ENCODE measurements around the gene BMP6. TPM values are rescaled to one million over a fixed set of nuclear protein-coding genes. Genes with fewer than 3 reads are reported as not detected.

Gene BMP6
- total and polyA plus RNA-seq, 2 experiments from 2014 or later, result 0.84 to 2.8 TPM

DNA sequence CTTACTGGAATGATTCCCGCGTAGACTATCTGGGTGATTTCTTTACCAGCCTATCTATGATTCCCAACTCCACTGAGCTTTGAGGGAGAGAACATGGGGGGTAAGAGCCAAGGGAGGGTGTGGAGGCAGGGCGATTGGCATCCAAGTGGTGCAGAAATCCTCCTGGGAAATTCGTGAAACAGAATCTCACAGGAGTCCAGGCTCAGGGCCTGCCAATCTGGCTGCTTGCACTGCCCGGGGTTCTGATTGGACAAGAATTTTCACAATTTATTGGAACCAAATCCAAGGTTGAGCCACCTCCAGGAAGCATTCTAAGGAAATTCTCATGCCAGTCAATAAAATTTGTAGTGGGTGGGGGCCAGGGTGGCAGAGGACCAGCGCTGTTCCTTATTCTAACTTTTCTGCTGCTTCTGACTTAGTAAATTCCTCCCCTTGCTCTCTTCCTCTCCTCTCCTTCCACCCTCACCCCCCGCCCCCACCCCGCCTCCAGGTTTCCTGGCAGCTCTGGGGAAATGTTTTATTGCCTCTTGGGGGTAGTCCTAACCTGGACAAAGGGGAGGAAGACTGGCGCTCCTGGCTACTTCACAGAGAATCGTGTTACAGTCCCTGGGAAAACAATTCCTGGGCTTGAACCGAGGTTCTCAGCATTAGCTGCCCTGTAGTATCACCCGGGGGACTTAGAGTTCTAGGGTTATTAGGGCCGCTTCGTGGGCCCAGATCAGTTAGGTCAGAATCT, 3.1 kb downstream of the BMP6 start (continued):
- TF ChIP-seq JUNB (IDR thresholded peaks at IDR 0.05; ENCODE audit: unreplicated experiment) (no peak), NANOG (IDR thresholded peaks at IDR 0.05; ENCODE audit: borderline replicate concordance) (no peak), POLR2AphosphoS5 (IDR thresholded peaks at IDR 0.05; ENCODE audit: low read depth) (no peak), ZNF114 (CRISPR knock-in tag; IDR thresholded peaks at IDR 0.05) (no peak)
- TF ChIP-seq, protein P1, sequence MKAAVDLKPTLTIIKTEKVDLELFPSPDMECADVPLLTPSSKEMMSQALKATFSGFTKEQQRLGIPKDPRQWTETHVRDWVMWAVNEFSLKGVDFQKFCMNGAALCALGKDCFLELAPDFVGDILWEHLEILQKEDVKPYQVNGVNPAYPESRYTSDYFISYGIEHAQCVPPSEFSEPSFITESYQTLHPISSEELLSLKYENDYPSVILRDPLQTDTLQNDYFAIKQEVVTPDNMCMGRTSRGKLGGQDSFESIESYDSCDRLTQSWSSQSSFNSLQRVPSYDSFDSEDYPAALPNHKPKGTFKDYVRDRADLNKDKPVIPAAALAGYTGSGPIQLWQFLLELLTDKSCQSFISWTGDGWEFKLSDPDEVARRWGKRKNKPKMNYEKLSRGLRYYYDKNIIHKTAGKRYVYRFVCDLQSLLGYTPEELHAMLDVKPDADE (IDR thresholded peaks at IDR 0.05), result no peak

DNA sequence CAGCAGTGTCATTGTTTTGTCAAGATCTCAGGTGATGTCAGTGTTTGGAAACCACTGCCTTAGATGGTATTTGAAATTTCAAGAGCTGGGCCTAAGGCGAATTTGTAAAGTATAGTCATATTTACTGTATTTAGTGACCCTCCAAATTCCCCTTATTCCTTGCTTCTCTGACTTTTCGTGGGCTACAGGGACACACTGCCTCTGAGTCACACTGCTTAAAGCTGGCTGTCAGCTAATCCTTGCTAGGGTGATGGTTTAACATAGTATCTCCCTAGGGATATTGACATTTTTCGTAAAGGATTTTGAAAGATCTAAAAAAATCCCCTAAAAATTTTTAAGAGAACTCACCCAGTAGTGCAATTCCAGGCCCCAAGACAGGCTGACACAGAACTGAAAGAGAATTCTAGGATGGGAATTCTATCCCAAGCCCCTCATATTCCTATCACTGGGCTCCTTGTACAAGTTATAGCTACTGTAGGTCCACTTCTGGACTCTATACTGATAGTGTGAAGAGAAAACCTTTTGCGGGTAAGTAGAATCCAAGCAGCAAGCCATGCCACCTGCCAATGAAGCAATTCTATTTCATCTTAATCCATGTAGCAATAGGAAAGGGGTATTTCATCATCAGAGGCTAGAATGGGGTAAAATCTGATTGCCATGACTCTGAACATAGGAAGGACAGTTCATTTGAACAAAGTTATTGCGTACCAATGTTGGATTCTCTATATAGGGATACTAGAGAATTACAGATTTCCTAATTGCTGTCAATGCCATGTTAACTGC, 4.3 kb downstream of the BMP6 start:
- no peak overlapping the region for H3K27ac Mint-ChIP-seq
- Histone ChIP-seq H3K27ac (ENCODE audit: low read depth) (no peak overlapping the region), H3K4me1 (ENCODE audit: insufficient read depth) (peaks cover 26% of the 10 kb centered on the region), H3K4me2 (no peak overlapping the region; the same call in 1 of the 2 replicates), H3K4me3 (no peak overlapping the region), H3F3A (replicated peaks; ENCODE audit: low read depth) (no peaks in the 10 kb centered on the region), H3K36me3 (ENCODE audit: insufficient read depth) (no peaks in the 10 kb centered on the region), H4K20me1 (replicated peaks; ENCODE audit: insufficient read depth) (peaks cover 5% of the 10 kb centered on the region; the same call in 1 of the 2 replicates), H2AFZ (no peak overlapping the region), H3K27me3 (ENCODE audit: insufficient read depth) (peaks cover 56% of the 10 kb centered on the region), H3K9me2 (ENCODE audit: insufficient read depth) (no peaks in the 10 kb centered on the region), H3K79me2 (replicated peaks; ENCODE audit: insufficient read depth) (no peaks in the 10 kb centered on the region)
- DNase-seq (ENCODE audit: low spot score), result no peak
- peaks cover 5% of the 10 kb centered on the region; the same call in 2 of the 3 replicates for H3K9me3 Mint-ChIP-seq
- H3K27me3 Mint-ChIP-seq (ENCODE audit: insufficient read depth, low read depth, poor library complexity), result peaks cover 43% of the 10 kb centered on the region
- H3K36me3 Mint-ChIP-seq (ENCODE audit: low read depth), result no peaks in the 10 kb centered on the region
- no peak overlapping the region for H3K4me3 Mint-ChIP-seq
- H3K4me1 Mint-ChIP-seq, result peaks cover 37% of the 10 kb centered on the region
- TF ChIP-seq CREB1 (CRISPR knock-in tag; IDR thresholded peaks at IDR 0.05; ENCODE audit: low read depth) (no peak), EZH2phosphoT487 (IDR thresholded peaks at IDR 0.05; ENCODE audit: unreplicated experiment) (no peak), EZH2 (IDR thresholded peaks at IDR 0.05; ENCODE audit: low read depth, unreplicated experiment) (no peak)
- TF ChIP-seq, protein P2, sequence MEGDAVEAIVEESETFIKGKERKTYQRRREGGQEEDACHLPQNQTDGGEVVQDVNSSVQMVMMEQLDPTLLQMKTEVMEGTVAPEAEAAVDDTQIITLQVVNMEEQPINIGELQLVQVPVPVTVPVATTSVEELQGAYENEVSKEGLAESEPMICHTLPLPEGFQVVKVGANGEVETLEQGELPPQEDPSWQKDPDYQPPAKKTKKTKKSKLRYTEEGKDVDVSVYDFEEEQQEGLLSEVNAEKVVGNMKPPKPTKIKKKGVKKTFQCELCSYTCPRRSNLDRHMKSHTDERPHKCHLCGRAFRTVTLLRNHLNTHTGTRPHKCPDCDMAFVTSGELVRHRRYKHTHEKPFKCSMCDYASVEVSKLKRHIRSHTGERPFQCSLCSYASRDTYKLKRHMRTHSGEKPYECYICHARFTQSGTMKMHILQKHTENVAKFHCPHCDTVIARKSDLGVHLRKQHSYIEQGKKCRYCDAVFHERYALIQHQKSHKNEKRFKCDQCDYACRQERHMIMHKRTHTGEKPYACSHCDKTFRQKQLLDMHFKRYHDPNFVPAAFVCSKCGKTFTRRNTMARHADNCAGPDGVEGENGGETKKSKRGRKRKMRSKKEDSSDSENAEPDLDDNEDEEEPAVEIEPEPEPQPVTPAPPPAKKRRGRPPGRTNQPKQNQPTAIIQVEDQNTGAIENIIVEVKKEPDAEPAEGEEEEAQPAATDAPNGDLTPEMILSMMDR (conservative IDR thresholded peaks at IDR 0.05; ENCODE audit: low read depth in 2 of 2), result no peak
- no peak for ATAC-seq

DNA sequence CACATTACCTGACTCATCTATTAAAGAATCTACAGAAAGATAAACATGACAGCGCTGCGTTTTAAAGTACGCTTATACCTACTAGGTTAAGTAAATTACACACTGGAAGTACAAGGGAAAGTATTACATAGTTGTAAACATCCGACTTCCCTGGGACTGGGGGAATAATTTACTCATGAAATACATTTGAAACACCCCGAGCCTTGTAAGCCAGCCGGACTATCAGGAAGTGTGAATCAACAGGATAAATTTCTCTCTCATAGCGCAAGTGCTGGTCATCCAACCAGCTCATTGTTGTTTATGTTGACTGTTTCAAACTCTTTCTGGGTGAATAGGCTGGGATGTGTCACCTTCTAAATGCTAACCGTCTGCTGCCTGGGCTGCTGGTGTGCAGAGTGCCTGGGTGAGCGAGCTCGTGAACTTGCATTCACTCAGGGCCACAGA, 4.9 kb downstream of the BMP6 start:
- no peaks in the 10 kb centered on the region for H3K79me2 ChIP-seq (replicated peaks; ENCODE audit: insufficient read depth)
- H3F3A ChIP-seq (replicated peaks; ENCODE audit: low read depth), result no peaks in the 10 kb centered on the region
- no peaks in the 10 kb centered on the region for H3K9me2 ChIP-seq (ENCODE audit: insufficient read depth)
- no peak for ATAC-seq
- H3K27me3 Mint-ChIP-seq (ENCODE audit: insufficient read depth, low read depth, poor library complexity), result peaks cover 36% of the 10 kb centered on the region
- no peak overlapping the region for H3K4me3 Mint-ChIP-seq
- H3K4me2 ChIP-seq, result no peak overlapping the region
- no peak overlapping the region for H3K27ac Mint-ChIP-seq
- H3K9me3 Mint-ChIP-seq, result no peaks in the 10 kb centered on the region
- H3K4me3 ChIP-seq, result no peak overlapping the region
- no peaks in the 10 kb centered on the region for H3K36me3 ChIP-seq (ENCODE audit: insufficient read depth)
- peaks cover 26% of the 10 kb centered on the region for H3K4me1 ChIP-seq (ENCODE audit: insufficient read depth)
- peaks cover 50% of the 10 kb centered on the region for H3K27me3 ChIP-seq (ENCODE audit: insufficient read depth)
- H2AFZ ChIP-seq, result no peak overlapping the region
- H3K4me1 Mint-ChIP-seq, result peaks cover 32% of the 10 kb centered on the region
- H3K27ac ChIP-seq (ENCODE audit: low read depth), result no peak overlapping the region
- DNase-seq (ENCODE audit: low spot score), result no peak
- no peaks in the 10 kb centered on the region for H3K36me3 Mint-ChIP-seq (ENCODE audit: low read depth)
- peaks cover 5% of the 10 kb centered on the region; the same call in 1 of the 2 replicates for H4K20me1 ChIP-seq (replicated peaks; ENCODE audit: insufficient read depth)
- TF ChIP-seq CREB1 (CRISPR knock-in tag; IDR thresholded peaks at IDR 0.05; ENCODE audit: low read depth), result no peak
- TF ChIP-seq, protein P3, sequence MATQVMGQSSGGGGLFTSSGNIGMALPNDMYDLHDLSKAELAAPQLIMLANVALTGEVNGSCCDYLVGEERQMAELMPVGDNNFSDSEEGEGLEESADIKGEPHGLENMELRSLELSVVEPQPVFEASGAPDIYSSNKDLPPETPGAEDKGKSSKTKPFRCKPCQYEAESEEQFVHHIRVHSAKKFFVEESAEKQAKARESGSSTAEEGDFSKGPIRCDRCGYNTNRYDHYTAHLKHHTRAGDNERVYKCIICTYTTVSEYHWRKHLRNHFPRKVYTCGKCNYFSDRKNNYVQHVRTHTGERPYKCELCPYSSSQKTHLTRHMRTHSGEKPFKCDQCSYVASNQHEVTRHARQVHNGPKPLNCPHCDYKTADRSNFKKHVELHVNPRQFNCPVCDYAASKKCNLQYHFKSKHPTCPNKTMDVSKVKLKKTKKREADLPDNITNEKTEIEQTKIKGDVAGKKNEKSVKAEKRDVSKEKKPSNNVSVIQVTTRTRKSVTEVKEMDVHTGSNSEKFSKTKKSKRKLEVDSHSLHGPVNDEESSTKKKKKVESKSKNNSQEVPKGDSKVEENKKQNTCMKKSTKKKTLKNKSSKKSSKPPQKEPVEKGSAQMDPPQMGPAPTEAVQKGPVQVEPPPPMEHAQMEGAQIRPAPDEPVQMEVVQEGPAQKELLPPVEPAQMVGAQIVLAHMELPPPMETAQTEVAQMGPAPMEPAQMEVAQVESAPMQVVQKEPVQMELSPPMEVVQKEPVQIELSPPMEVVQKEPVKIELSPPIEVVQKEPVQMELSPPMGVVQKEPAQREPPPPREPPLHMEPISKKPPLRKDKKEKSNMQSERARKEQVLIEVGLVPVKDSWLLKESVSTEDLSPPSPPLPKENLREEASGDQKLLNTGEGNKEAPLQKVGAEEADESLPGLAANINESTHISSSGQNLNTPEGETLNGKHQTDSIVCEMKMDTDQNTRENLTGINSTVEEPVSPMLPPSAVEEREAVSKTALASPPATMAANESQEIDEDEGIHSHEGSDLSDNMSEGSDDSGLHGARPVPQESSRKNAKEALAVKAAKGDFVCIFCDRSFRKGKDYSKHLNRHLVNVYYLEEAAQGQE (IDR thresholded peaks at IDR 0.05; ENCODE audit: unreplicated experiment), result no peak
- TF ChIP-seq, protein P2 (conservative IDR thresholded peaks at IDR 0.05; ENCODE audit: low read depth in 2 of 2), result no peak
- no peak for TF ChIP-seq EZH2phosphoT487 (IDR thresholded peaks at IDR 0.05; ENCODE audit: unreplicated experiment)
- no peak for TF ChIP-seq ZNF114 (CRISPR knock-in tag; IDR thresholded peaks at IDR 0.05)
- TF ChIP-seq JUNB (IDR thresholded peaks at IDR 0.05; ENCODE audit: unreplicated experiment), result no peak
